Transverse colon (tissue), 4 donors: ENCODE measurements around the gene ZNF317.

Experiments used
- EP300 ChIP-seq: sonication (generic); formaldehyde crosslinking; IDR thresholded peaks from one replicate; pipeline ENCODE4 v1.6.1; 2017; ENCODE audit warnings: antibody characterized with exemption, low read depth
- POLR2A ChIP-seq: fragments of 450-650 bp; IDR thresholded peaks from one replicate; pipeline ENCODE4 v1.6.1; 2016; ENCODE audit warnings: antibody characterized with exemption, mild to moderate bottlenecking, moderate library complexity
- POLR2AphosphoS5 ChIP-seq, 3 donors: sonication (generic); formaldehyde crosslinking; IDR thresholded peaks; one replicate each; pipeline ENCODE4 v1.6.1; 2016; ENCODE audit warnings: antibody characterized with exemption in 3 of 3
- TF ChIP-seq, protein P1 (sequence below), 5 experiments: fragments of 200-600 bp in 3 of 5; fragments of 450-650 bp in 2 of 5; sonication (generic) in 3 of 5; IDR thresholded peaks; 1 replicate in 2 of 5; 2 replicates in 3 of 5; pipeline ENCODE4 v1.5.1; 2016 to 2017; ENCODE audit warnings: antibody characterized with exemption in 5 of 5, inconsistent platforms in 3 of 5, mild to moderate bottlenecking in 2 of 5, moderate library complexity in 1 of 5

DNA sequence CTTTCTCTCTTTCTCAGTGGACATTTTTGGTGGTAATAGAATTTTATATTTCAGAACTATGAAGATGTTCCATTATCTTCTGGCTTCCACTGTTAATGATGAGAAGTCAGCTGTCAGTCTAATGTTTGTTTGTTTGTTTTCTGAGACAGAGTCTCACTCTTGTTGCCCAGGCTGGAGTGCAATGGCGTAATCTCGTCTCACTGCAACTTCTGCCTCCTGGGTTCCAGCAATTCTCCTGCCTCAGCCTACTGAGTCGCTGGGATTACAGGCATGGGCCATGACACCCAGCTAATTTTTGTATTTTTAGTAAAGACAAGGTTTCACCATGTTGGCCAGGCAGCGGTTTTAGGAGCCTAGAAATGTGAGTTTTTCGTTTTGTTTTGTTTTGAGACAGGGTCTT is 4.7 kb downstream of the ZNF317 start:
- TF ChIP-seq POLR2AphosphoS5 (IDR thresholded peaks at IDR 0.05) (no peak), EP300 (no peak), POLR2A (no peak)
- TF ChIP-seq, protein P1, sequence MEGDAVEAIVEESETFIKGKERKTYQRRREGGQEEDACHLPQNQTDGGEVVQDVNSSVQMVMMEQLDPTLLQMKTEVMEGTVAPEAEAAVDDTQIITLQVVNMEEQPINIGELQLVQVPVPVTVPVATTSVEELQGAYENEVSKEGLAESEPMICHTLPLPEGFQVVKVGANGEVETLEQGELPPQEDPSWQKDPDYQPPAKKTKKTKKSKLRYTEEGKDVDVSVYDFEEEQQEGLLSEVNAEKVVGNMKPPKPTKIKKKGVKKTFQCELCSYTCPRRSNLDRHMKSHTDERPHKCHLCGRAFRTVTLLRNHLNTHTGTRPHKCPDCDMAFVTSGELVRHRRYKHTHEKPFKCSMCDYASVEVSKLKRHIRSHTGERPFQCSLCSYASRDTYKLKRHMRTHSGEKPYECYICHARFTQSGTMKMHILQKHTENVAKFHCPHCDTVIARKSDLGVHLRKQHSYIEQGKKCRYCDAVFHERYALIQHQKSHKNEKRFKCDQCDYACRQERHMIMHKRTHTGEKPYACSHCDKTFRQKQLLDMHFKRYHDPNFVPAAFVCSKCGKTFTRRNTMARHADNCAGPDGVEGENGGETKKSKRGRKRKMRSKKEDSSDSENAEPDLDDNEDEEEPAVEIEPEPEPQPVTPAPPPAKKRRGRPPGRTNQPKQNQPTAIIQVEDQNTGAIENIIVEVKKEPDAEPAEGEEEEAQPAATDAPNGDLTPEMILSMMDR (IDR thresholded peaks at IDR 0.05) = no peak
